ENCODE results near the gene TREML4.
"Not testable (repeated sequence)": the region's sequence is repeated elsewhere in the genome, so short reads cannot be mapped to it uniquely, and the experiment has no call there.

TREML4 gene

GRCh38 chr6:41208439-41209106 lies 19.6 kb upstream of the TREML4 start:
- no peak for DNase-seq (ENCODE audit: low spot score)

- DNase-seq (ENCODE audit: low spot score) = no peak
Observed at GRCh38 chr6:41209547-41210320, 18.4 kb upstream of the TREML4 start.

DNA sequence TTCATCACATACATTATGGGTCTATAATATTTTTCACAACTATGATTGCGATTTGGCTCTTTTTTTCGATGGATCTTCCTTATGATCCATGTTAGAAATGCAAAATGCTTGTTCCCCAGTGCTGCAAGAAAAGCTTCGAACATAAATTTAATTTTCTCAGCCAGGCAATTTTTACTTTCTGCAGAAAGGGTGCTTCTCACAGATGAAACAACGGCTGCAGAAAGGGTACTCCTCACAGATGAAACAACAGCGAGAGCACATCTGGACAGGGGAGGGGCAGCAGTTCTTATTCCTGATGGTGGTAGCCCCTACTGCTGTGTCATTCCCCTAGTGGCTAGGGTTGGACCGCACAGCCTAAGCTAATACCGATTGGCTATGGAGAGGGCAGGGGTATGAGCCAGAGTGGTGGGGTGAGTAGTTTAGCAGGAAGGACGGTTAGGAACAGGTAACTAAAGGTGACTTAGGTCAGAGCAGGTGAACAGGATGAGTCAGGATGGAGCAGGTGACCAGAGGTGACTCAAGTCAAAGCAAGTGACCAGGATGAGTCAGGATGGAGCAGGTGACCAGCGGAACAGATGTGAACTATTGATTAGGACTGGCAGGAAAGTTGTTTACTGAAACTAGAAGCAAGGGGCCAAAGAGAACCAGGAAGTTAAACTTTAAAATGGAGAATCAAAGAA lies 13.4 kb upstream of the TREML4 start:
- DNase-seq (ENCODE audit: low spot score) = no peak

DNA sequence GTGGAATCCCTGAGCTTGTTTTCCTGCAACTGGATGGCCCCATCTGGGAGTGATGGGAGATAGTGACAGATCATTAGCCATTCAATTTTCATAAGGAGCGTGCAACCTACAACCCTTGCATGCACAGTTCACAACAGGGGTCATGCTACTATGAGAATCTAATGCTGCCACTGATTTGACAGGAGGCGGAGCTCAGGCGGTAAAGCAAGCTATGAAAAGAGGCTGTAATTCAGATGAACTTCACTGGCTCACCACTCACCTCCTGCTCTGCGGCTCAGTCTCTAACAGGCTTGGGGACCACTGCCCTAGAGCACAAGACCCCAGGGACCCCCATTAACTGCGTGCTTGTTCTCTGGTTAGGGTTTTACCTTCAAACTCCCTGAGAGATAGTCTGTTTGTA lies 12.4 kb upstream of the TREML4 start:
- no peak for DNase-seq (ENCODE audit: low spot score)

DNA sequence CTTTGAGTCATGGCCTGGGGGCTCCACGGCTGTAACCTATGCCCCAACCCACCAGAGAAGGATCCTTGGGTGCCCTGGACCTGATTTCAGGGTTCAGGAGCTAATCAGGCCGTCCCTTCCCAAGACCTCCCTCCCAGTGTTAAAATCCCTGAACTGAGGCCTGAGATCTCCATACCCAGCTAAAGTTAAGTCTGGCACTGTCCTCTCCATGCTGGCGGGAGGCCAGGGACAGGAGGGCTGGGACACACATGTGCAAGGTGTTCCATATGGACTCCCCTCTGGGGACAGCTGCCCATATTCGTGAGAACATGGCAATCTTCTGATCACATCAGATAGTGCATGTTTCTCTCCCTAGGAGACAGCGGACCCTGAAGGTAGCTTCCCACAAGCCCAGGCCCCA lies 11.5 kb upstream of the TREML4 start:
- DNase-seq (ENCODE audit: low spot score) = no peak

- no peak for DNase-seq (ENCODE audit: low spot score)
Observed at GRCh38 chr6:41222045-41222444, 6.1 kb upstream of the TREML4 start.

DNA sequence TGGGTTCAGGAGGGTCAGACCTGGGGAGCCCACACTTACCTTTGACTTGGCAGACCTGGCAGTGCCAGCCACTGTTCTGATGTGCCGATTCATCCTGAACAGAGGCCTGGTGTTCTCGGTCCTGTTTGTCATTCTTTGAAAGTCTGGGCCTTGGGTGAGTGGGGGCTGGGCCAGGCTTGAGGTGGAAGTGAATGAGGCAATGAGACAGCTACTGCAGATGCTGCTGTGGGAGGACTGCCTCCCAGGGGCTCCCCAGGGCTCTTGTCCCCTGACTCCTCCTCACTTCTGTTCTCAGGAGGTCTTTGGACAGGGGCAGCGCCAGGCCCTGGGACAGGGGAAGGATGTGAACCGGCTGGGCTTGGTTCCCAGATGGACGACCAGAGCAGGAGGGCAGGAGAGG lies 5.6 kb upstream of the TREML4 start:
- DNase-seq (ENCODE audit: low spot score) = no peak

GRCh38 chr6:41224800-41225199 lies 3.3 kb upstream of the TREML4 start:
- DNase-seq (ENCODE audit: low spot score) = no peak

GRCh38 chr6:41226752-41227151 lies 1.4 kb upstream of the TREML4 start:
- no peak for DNase-seq (ENCODE audit: low spot score)

DNA sequence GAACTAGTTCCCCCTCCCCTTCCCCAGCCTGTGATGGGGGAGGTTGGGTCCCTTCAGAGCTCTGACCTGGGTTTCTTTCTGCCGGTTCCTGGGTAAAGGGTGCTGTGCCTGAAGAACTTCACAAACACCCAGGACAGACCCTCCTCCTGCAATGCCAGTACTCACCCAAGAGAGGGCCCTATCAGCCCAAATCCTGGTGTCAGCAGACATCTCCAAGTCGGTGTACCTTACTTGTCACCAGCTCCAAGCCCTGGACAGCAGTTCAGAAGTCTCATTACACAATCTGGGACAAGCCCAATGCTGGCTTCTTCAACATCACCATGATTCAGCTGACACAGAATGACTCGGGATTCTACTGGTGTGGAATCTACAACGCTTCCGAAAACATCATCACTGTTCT lies 467 bp downstream of the TREML4 start:
- no peak for DNase-seq (ENCODE audit: low spot score)

DNA sequence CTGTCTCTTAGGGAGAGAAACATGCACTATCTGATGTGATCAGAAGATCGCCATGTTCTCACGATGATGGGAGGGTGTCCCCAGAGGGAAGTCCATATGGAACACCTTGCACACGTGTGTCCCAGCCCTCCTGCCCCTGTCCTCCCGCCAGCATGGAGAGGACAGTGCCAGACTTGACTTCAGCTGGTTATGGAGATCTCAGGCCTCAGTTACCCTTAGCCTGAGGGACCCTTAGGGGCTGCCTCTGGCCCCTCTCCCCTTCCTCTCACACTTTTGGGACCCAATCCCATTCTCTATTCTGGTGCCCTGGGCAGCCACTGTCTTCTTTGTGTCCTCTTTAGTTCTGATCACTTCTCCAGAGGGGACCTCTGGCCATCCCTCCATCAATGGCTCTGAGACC lies 1.6 kb downstream of the TREML4 start:
- no peak for DNase-seq (ENCODE audit: low spot score)

GRCh38 chr6:41231246-41231645 lies 3.1 kb downstream of the TREML4 start:
- no peak for DNase-seq (ENCODE audit: low spot score)

- no peak for DNase-seq (ENCODE audit: low spot score)
Observed at GRCh38 chr6:41232667-41233066, 4.5 kb downstream of the TREML4 start.

DNA sequence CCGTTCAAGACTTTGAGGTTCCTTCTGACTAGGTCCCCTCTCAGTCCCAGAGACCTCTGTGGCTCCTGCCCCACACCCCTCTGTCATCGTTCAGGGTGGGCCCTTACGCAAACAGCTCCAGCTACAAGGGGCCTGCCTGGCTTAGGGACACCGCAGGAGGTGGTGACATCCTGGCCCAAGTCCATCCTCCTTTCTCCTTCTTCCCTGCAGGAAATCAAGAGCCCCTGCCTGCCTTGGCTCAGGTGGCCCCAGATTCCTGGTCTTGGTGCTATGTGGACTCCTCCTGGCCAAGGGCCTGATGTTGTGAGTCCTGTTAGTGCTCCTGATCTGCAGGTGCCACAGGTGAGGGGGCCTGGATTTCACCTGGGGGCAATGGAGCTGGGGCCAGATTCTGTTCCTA lies 8.1 kb downstream of the TREML4 start:
- DNase-seq (ENCODE audit: low spot score) = no peak

- no peak for DNase-seq (ENCODE audit: low spot score)
Observed at GRCh38 chr6:41237128-41237527, 9.0 kb downstream of the TREML4 start.

- DNase-seq (ENCODE audit: low spot score) = no peak
Observed at GRCh38 chr6:41239467-41240159, 11.5 kb downstream of the TREML4 start.

DNA sequence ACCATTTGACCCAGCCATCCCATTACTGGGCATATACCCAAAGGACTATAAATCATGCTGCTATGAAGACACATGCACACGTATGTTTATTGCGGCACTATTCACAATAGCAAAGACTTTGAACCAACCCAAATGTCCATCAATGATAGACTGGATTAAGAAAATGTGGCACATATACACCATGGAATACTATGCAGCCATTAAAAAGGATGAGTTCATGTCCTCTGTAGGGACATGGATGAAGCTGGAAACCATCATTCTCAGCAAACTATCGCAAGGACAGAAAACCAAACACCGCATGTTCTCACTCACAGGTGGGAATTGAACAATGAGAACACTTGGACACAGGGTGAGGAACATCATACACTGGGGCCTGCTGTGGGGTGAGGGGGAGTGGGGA lies 18.4 kb downstream of the TREML4 start:
- DNase-seq (ENCODE audit: low spot score) = not testable (repeated sequence)

DNA sequence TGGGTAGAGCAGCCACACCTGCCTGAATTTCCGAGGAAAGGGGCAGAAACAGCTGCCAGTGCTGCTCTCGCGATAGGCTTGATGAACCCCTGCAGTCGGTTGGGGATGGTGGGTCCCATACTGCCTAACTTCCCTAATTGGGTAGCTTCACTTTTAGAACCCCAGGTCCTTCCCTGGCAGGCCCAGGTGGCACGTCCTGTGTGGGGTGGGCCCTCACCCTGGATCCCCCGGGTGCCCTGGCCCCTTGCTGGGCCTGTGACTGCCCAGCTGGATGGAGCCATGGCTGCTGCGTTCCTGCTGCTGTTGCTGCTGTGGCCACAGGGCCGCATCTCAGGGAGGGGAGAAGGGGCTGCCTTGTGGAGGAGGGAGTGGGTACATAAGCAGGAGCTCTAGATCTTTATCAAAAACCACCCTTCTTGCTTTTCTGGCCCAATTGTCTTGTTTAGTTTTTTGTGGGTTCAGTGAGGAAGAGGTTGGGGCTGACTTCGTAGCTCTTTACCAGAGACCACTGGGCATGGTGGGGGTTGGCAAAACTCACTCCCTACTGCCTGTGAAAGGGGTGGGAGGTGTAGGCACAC lies 19.2 kb downstream of the TREML4 start:
- DNase-seq (ENCODE audit: low spot score) = no peak

- DNase-seq (ENCODE audit: low spot score) = no peak
Observed at GRCh38 chr6:41247882-41248705, 19.9 kb downstream of the TREML4 start.

DNA sequence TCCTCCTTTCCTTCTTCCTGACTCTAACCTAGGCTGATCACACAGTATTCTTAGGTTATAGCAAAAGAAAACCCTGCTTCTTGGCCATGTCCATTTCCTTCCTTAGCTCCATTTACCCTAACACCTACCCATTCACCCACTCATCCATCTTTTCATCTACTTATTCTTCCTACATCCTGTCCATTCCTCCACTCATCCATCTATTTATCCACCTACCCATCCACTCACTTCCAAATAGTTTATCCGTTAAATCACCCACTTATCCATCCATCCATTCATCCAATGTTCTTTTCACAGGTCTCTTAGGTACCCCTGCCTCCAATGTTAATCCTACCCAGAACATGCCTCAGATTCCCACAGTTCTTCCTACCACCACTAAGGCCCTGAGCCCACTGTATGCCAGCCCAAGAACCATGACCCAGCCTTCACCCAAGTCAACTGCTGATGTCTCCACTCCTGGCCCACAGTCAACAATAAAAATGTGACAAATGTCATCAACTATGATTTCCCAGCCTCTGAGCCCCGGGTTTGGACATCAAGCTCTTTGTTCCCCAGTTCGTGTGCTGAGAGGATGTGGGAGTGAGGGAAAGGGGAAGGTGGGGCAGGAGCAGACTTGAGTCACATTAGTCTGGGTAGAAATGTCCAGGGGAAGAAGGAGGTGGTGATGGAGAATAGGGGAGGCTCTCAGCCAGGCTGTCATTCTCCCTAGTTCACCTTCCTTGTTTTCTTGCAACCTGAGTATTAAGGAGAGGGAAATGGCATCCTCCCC lies 24.4 kb downstream of the TREML4 start:
- DNase-seq (ENCODE audit: low spot score) = no peak

DNA sequence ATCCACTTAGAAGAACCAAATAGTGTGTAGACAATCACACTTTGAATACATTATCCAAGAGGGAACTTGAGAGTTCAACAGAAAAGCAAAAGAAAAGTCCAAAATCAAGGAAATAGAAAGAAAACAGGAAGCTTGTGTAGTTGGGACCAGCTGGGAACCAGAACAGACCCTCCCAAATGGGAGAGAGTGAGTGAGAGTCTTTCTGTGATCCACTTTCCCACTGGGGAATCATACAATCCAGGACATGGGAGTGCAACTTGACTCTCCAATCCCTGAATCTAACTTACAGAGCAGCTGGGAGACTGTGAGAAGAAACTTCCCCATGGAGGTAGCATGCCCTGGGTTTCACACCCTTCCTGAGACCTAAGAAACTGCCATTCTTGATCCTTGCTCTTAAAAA lies 27.0 kb downstream of the TREML4 start:
- no peak for DNase-seq (ENCODE audit: low spot score)

Data from RKO (cell line).